GM18502 (cell line): ENCODE results near the gene MIA.
"Not testable (repeated sequence)": the region's sequence is repeated elsewhere in the genome, so short reads cannot be mapped to it uniquely, and the experiment has no call there.

Experiments
- ATAC-seq: cut with Tn5 transposase; IDR thresholded peaks from one replicate; pipeline ENCODE4 v1.9.1; 2021; ENCODE audit warnings: mild to moderate bottlenecking; ENCODE audit not compliant: unreplicated experiment, poor library complexity

The MIA gene

DNA sequence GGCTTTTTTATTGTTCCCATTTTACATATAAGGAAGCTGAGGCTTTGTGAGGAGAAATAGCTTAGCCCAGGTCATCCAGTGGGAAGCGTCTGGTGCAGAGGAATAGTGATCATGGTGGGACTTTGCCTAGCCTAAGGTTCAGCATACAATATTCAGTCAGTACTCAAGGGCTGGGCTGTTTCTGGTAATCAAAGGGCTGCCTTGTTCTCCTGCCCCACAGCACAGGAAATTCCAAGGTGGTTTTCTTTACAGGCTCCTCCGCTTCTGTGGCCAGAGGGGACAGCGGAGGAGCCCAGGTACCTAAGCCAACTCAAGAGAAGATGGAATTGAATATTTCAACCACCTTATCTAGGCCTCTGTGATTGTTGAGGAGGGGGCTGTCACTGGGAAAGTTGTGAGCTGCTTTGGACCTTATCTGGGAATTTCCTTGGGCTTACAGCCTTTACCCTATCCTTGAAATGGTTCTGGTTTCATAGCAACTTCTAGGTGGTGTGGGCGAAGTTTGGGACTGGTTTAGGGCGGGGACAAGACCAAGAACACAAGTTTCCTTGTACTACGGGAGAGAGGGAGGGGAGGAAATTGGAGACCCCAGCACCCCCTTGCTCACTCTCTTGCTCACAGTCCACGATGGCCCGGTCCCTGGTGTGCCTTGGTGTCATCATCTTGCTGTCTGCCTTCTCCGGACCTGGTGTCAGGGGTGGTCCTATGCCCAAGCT, at the start of gene MIA:
Gene MIA (plus strand): TSS at position 606 of the 716 bp plus-strand sequence. CDS start 22 bp downstream, at position 628.
- no peak for ATAC-seq

DNA sequence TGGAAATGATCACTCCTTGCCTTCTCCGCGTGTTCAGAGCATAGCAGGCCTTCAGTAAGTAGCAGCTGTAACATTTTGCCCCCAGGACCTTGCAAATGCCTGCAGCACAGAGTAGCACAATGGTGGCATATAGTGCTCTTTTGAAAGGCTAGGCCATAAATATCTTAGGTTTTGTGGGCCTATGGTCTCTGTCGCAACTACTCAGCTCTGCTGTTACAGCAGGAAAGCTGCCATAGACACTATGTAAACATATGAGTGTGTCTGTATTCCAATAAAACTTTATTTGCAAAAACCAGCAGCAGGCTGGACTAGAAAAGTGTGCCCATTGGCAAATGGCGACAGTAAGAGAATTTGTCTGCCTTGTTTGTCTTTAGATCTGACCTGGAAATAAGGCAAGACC, 49.0 kb upstream of the MIA start:
- no peak for ATAC-seq

DNA sequence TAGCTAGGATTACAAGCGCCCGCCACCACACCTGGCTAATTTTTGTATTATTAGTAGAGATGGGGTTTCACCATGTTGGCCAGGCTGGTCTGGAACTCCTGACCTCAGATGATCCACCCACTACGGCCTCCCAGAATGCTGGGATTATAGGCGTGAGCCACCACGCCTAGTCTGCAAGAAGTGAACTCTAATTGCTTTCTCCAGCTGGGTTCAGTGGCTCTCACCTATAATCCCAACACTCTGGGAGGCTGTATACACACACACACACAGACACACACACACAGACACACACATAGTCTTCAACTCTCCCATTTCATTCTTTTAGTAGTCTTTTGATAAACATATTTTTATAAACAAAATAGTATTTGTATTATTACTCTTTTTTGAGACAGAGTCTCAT, 45.3 kb upstream of the MIA start:
- not testable (repeated sequence) for ATAC-seq

DNA sequence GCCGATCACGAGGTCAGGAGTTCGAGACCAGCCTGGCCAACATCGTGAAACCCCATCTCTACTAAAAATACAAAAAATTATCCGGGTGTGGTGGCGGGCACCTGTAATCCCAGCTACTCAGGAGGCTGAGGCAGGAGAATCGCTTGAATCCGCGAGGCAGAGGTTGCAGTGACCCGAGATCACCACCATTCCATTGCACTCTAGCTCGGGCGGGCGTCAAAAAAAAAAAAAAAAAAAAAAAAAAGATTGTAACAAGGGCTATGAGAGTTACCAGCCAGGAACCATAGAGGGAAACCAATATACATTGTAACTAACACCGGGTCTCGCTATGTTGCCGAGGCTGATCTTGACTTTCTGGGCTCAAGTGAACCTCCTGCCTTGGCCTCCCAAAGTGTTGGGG, 43.0 kb upstream of the MIA start:
- not testable (repeated sequence) for ATAC-seq

DNA sequence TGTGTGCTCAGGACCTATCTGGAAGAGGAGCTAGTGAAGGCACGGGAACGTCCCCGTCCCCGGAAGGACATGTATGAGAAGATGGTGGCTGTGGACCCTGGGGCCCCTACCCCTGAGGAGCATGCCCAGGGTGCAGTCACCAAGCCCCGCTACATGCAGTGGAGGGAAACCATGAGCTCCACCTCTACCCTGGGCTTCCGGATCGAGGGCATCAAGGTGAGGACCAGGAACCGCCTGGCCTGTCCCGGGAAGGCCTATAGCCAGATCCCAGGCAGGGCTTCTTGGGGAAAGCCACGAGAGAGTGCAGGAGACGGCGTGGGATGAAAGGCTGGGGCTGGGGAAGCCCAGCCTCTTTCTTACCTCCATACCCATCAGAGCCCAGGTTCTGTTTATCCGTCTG, 42.2 kb upstream of the MIA start:
- no peak for ATAC-seq

DNA sequence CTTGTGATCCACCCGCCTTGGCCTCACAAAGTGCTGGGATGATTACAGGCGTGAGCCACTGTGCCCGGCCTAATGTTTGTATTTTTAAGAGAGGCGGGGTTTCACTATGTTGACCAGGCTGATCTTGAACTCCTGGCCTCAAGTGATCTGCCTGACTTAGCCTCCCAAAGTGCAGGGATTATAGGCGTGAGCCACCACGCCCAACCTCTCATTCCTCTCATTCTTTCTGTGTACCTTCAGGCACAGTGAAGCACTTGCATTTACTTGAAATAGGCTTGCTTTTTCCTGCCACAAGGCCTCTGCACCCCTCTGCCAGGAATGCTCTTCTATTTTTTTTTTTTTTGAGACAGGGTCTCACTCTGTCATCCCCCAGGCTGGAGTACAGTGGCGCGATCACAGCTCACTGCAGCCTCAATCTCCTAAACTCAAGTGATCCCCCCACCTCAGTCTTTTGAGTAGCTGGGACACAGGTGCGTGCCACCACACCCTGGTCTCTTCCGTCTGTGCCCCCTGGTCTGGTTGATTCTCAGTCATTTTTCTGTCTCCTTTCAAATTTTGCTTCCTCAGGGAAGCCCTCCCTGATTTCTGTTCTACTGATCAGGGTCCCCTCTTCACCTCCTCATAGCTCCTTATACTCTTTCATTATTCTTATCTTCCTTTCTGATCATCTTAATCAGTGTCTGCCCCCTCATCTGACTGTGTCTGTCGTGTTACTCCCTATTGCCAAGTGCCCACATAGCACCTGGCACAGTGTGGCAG, 40.1 kb upstream of the MIA start:
- ATAC-seq, result no peak

DNA sequence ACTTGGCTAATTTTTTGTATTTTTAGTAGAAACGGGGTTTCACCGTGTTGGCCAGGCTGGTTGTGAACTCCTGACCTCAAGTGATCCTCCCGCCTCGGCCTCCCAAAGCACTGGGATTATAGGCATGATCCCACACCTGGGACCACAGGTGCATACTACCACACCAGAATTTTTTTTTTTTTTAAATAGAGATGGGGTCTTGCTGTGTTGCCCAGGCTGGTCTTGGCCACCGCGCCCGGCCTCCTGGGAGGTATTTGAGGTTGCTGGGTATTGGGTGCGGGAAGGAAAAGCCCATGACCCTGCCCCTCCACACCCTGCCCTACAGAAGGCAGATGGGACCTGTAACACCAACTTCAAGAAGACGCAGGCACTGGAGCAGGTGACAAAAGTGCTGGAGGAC, 38.7 kb upstream of the MIA start:
- no peak for ATAC-seq

DNA sequence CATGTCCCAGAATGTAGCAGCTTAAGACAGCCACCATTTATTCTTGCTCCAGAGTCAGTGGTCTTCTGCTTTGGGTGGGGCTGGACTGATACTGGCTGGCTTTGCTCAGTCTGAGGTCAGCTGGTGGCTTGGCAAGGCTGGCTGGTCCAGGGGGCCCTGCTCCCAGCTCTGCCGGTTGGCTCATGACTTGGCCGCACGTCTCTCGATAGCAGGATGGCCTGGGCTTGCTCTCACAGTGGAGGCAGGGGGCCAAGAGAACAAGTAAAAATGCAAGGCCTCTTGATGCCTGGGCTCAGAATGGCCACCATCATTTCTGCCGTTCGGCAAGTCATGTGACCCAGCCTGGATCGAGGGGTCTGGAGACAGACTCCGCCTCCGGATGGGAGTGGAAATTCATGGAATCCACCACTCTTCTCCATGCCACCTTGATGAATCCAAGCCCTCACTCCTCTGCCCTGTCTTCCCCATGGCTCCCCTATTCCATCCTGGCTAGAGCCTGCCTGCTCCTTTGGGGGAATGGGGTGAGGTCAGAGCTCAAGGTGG, 38.1 kb upstream of the MIA start:
- ATAC-seq, result no peak

DNA sequence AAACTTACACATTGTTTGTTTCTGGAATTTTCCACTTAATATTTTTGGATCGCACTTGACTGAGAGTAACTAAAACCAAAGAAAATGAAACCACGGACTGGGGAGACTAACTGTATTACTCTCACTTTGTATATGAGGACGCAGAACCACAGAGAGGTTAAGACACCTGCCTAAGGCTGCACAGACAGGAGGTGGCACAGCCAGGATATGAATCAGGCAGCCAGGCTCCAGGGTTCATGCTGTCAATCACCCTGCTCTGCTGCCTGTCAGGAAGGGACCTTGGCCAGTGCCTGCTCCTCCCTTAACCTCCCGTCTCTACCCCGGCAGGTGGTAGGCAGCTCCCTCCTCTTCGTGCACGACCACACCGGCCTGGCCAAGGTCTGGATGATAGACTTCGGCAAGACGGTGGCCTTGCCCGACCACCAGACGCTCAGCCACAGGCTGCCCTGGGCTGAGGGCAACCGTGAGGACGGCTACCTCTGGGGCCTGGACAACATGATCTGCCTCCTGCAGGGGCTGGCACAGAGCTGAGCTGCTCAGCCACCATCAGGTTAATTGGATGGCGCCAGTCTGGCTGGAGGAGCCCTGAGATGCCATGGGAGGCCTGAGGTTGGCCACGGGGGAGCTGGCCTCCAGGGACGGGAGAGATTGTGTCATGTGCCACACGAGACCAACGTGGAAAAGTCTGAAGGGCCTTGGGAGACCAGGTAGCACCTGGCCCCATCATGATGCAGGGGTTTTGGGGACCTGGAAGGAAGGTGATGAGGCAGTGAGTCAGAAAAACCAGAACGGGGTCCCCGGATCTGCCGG, 36.1 kb upstream of the MIA start:
- ATAC-seq, result no peak

DNA sequence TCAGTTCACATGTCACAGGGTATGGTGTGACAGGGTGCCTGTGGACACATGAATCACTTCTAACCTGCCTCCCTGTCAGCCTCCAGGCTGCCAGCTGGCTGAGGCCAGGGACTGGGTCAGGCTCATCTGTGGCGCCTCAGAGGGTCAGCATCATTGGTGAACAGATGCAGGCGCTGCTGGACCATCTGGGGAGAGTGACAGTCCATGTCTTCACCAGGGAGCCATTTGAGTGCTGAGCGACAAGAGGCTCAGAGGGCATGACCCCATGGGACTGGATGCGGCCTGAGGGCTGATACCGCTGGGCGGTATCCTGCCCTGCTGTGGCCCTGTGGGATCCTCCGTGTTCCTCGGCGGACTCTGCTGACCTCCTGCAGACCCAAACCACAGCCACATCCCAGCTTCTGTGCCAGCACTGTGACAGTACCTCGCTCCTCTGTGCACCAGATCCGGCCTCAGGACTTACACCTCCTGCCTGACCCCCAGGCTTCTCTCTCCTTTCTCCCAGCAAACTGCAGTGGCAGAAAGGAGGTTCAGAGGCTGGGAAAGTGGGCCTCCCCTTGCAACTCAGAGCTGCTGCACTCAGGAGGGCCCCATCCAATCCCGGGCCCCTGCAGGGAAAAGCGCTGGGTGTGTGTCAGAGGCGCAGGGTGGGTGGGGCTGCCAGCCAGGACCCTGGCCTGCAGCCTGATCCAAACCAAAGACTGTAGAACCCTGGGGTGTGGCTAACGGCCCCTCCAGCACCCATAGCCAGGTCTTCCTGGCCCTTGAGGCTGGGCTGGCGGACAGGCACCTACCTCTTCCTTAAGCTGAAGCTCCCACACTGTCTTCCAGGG, 35.2 kb upstream of the MIA start:
- ATAC-seq, result no peak

DNA sequence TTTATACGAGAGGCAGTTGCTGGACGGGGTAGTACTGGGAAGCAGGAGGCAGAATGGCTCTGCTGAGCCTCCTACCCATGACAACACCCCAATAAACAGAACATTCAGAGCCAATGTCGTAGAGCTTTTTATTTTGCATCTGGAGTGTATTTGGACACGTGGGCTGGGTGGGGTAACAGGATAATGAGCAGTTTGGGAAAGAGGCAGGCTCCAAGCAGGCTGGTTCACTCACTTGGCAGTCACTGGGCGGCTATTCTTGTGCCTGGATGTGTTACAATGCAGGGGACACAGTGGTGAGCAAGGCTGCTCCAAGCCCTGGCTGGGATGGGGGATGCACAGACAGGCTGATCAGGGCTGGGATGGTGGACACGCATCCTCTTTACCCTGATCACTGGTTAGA, 34.6 kb upstream of the MIA start:
- ATAC-seq, result no peak

DNA sequence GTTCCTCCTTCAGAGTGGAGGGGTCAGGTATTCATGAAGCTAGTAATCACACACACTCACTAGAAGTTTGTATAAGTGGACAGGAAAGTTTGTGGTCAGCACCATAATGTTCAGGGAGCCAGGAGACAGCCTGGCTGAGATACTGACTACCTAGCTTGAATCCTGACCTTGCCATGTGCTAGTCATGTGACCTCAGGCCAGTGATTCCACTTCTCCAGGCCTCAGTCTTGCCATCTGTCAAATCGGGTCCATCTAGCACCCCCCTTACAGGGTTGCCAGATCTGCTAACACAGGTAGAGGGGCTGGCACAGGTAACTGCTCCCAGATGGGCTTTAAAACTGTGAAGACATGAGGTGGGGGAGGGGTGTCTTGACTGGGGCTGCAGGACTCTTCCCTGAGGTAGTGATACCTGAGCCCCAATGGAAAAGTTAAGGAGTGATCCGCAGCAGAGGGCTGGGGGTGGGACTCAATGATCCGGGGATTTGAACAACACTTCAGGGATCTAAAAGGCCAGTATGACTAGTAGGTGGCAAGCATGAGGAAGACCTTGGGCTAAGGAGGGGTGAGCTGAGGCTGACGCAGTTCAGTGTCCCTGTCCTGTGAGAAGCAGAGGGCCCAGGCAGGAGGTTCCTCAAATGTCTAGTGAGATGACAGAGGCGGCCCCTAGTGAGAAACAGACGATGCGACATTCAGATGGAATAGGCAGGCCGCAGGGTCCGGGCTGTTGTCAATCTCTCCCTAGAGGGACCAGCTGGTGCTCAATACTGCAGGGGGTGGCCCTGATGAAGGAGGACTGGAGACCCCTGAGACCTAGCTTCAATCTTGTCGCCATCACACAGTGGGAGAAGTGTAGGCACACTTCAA, 33.6 kb upstream of the MIA start:
- ATAC-seq, result no peak

DNA sequence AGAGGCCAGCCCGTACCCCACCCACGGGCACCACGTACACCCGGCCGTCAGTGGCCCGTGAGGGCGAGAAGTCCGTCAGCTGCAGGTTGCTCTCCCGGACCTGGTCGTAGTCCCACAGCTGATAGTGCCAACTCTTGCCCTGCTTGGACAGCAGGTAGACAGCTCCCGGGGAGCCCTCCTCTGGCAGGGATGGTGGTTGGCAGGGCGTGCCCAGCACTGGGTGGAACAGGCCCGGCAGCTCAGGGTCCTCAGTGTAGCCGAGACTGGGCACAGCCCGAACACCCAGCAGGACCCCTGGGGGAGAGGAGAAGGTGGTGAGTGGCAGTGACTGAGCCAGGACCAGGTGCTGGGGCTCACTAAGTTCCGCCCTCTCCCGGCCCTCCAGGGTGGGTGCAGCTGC, 32.8 kb upstream of the MIA start:
- no peak for ATAC-seq

DNA sequence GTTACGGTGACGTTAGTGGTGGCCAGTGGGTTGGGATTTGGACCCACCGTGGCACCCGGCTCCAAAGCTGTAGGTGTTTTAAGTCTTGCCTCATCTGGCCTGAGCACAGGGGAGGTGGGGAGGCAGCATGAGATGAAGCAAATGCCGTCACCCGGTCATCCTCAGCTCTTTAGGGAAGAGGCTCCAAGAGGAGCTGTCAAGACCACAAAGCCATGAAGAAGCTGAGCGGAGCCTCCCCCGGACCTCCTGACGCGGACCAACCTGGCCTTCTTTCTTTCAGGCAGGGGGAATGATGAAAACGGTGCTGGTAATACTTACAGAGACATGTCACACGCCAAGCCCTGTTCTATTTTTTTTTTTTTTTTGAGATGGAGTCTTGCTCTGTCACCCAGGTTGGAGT, 32.4 kb upstream of the MIA start:
- ATAC-seq, result no peak

DNA sequence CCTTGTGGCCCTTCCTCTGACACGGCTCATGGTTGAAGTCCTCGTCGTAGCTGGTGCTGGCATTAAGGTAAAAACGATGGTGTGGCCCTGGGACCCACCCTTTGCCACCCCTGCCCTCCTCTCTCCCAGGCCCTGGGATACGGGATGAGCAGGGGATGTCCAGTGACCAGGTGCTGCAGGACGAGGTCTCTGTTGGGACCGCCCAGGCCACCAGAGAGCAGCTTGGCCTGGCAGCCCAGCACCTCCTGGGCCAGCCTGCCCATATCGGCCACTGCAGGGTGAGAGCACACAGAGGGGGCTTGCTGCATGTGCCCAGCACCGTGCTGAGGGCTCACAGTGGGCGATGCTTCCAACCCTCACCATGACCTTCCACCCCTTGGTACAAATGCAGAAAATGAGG, 31.4 kb upstream of the MIA start:
- ATAC-seq, result no peak

DNA sequence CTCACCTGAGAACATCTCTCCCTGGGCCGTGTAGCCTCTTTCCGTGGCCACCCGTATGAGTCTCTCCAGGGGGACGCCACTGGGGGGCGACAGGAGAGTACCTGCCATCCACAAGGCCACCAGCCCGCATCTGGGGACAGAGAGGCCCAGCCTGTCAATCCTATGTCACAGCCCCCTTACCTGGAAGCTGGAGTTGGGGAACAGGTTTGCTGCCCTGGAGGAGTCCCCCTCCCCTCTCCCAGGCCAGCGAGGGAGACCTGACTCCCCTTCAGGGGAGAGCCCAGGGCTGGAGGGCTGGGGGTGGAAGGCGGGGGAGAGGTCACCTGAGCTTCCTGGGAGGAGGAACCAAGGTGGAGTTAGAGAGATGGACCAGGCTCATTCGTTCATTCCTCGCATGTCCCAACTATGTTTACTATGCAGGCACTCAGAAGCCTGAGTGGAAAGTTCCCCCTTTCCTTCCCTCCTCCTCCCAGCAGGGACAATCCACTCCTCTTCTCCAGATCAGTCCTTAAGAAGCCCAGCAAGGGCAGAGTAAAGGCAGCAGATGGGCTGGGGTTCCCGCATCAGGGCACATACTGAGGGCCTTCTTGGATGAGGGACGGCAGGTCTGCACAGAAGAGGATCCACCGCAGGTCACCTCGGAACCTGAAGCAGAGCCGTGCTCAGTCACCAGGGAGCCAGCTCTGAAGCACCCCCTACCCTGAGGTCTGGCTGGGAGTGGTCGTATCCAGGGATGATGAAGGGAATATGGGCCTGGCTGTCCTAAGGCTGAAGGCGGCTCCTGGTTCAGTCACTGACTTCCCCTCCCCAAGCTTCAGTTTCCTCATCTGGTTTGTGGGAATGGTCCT, 30.5 kb upstream of the MIA start:
- ATAC-seq, result no peak

DNA sequence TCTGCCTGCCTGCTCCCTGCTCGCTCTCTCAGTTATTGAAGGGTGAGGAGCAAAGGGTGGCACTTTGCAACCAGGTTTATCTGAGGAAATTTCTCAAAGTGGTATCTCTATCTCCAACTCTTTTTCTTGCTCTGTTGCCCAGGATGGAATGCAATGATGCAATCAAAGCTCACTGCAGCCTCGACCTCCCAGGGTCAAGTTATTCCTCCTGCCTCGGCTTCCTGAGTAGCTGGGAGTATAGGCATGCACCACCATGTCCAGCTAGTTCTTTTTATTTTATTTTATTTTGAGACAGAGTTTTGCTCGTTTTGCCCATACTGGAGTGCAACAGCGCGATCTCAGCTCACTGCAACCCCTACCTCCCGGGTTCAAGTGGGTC, 29.9 kb upstream of the MIA start:
- no peak for ATAC-seq

DNA sequence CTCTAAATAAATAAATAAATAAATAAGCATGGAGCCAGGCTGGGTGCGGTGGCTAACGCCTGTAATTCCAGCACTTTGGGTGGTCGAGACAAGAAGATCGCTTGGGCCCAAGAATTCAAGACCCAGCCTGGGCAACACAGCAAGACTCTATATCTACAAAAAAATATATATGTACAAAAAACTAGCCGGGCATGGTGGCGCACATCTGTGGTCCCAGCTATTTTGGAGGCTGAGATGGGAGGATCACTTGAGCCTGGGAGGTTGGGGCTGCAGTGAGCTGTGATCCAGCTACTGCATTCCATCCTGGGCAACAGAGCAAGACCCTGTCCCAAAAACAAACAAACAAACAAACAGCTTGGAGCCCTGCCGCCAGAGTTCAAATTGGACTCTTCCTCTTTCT, 27.8 kb upstream of the MIA start:
- no peak for ATAC-seq
